ENCODE results near the gene C1orf159. TPM values are rescaled to one million over a fixed set of nuclear protein-coding genes. Genes with fewer than 3 reads are reported as not detected.

The C1orf159 gene
- polyA plus RNA-seq, 1 donor (not counting 4 experiments of a cell fraction or from before 2014, with no cell fraction given), result 6.1 TPM

DNA sequence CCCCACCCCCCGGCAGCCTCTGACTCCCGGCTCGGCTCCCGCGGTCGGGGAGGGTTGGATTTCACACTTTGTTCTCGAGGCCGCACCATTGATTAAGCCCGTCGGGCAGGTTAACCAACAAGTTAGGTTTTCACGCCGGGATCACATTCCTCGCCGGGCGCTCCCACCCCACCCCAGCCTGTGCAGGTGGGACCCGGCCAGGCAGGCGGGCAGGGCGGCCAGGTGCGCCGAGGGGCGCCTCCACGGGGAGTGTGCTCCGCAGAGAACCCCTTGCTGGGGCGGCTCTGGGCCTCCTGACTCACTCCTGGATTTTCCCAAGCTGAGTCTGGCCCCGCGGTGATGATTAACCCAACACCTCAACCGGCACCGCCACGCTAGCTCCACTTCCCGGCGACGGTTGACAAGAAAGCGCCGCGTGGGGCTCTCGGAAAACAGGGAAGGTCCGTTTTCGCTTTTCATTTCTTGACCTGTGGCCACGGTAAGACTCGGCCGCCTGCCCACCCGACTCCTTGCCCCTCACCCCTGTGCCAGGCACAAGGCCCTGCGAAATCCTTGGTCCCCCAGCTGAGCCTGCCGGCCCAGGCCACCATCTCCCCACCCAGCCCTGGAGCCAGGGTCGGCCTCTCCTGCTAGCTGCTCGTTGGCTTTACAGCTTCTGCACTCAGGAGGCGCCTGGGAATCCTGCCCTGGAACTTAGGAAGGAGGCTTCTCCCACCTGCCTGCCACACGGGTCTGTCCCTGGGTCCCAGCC, 49.0 kb upstream of the C1orf159 start:
- Histone ChIP-seq H3K4me3 (ENCODE audit: control insufficient read depth in 2 of 3, extremely low read depth in 1 of 3, insufficient read depth in 2 of 3, low read depth in 1 of 3, low read length in 3 of 3) (peak overlapping the region; percentile 83 to 98 (median 92)), H3K9ac (ENCODE audit: control insufficient read depth, extremely low read depth, insufficient read depth, low read length) (peak overlapping the region; percentile 96), H3K9me1 (ENCODE audit: control insufficient read depth, extremely low read depth, insufficient read depth, low read length) (no peaks in the 10 kb centered on the region), H3K4me2 (ENCODE audit: control insufficient read depth, extremely low read depth, insufficient read depth, low read depth, low read length) (peak overlapping the region; percentile 99), H3K36me3 (ENCODE audit: control insufficient read depth in 2 of 2, extremely low read depth in 1 of 2, insufficient read depth in 2 of 2, low read length in 2 of 2) (peaks cover 0 to 5% of the 10 kb centered on the region in 2 experiments), H3K4me1 (ENCODE audit: control insufficient read depth, extremely low read depth, insufficient read depth, low read length) (peaks cover 11% of the 10 kb centered on the region), H3K9me3 (ENCODE audit: control insufficient read depth, low read depth, low read length) (no peaks in the 10 kb centered on the region), H4K20me1 (ENCODE audit: control insufficient read depth, extremely low read depth, insufficient read depth, low read length) (peaks cover 7% of the 10 kb centered on the region), H3K79me2 (ENCODE audit: control insufficient read depth, insufficient read depth, low read length) (peaks cover 52% of the 10 kb centered on the region), H2AFZ (ENCODE audit: control insufficient read depth, low read length) (no peak overlapping the region), H3K27ac (ENCODE audit: control insufficient read depth, insufficient read depth, low read length) (peak overlapping the region; percentile 95), H3K27me3 (ENCODE audit: control insufficient read depth, extremely low read depth, insufficient read depth, low read length) (no peaks in the 10 kb centered on the region)
- DNase-seq (ENCODE audit: low read depth, low spot score), result no peak
- dilution Hi-C loops (cut with MboI; ENCODE audit: extremely low pct_ligation_motif_present, low sequenced_read_pairs), result no loop called here
- TF ChIP-seq, protein P1, sequence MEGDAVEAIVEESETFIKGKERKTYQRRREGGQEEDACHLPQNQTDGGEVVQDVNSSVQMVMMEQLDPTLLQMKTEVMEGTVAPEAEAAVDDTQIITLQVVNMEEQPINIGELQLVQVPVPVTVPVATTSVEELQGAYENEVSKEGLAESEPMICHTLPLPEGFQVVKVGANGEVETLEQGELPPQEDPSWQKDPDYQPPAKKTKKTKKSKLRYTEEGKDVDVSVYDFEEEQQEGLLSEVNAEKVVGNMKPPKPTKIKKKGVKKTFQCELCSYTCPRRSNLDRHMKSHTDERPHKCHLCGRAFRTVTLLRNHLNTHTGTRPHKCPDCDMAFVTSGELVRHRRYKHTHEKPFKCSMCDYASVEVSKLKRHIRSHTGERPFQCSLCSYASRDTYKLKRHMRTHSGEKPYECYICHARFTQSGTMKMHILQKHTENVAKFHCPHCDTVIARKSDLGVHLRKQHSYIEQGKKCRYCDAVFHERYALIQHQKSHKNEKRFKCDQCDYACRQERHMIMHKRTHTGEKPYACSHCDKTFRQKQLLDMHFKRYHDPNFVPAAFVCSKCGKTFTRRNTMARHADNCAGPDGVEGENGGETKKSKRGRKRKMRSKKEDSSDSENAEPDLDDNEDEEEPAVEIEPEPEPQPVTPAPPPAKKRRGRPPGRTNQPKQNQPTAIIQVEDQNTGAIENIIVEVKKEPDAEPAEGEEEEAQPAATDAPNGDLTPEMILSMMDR (optimal IDR thresholded peaks at IDR 0.05 in 1 of 3, IDR thresholded peaks at IDR 0.05 in 1 of 3, conservative IDR thresholded peaks at IDR 0.05 in 1 of 3; ENCODE audit: extremely low read depth in 1 of 3, insufficient read depth in 2 of 3, low read length in 3 of 3), result no peak
- TF ChIP-seq EZH2 (IDR thresholded peaks at IDR 0.05; ENCODE audit: low read length), result no peak
- FAIRE-seq, result peak; percentile 46

DNA sequence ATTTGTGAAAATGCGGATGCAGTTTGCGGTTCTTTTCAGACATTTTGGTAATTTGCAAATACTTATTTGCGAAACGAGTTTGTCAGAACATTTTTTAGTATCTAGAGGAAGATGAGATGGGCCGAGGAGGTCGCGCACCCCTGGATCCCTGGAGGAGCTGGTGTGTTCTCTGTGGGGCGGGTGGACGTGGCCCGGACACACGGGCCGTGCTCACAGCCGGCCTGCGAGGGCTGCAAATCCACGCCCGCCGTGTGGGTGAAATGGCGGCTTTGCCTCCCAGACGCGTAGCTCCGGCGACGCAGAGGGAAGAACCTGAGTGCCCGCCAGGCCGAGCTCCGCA, 48.4 kb upstream of the C1orf159 start:
- Histone ChIP-seq H3K27ac (ENCODE audit: control insufficient read depth, insufficient read depth, low read length) (peak overlapping the region; percentile 95), H3K9me1 (ENCODE audit: control insufficient read depth, extremely low read depth, insufficient read depth, low read length) (no peaks in the 10 kb centered on the region)
- no peak for FAIRE-seq

More for the DNA sequence above, 48.4 kb upstream of the C1orf159 start:
- peak overlapping the region; percentile 83 to 98 (median 92) for H3K4me3 ChIP-seq (ENCODE audit: control insufficient read depth in 2 of 3, extremely low read depth in 1 of 3, insufficient read depth in 2 of 3, low read depth in 1 of 3, low read length in 3 of 3)
- TF ChIP-seq, protein P1 (optimal IDR thresholded peaks at IDR 0.05 in 1 of 3, IDR thresholded peaks at IDR 0.05 in 1 of 3, conservative IDR thresholded peaks at IDR 0.05 in 1 of 3; ENCODE audit: extremely low read depth in 1 of 3, insufficient read depth in 2 of 3, low read length in 3 of 3), result no peak
- TF ChIP-seq EZH2 (IDR thresholded peaks at IDR 0.05; ENCODE audit: low read length), result no peak
- peaks cover 0 to 3% of the 10 kb centered on the region in 2 experiments for H3K36me3 ChIP-seq (ENCODE audit: control insufficient read depth in 2 of 2, extremely low read depth in 1 of 2, insufficient read depth in 2 of 2, low read length in 2 of 2)
- H4K20me1 ChIP-seq (ENCODE audit: control insufficient read depth, extremely low read depth, insufficient read depth, low read length), result peaks cover 7% of the 10 kb centered on the region
- dilution Hi-C loops (cut with MboI; ENCODE audit: extremely low pct_ligation_motif_present, low sequenced_read_pairs), result no loop called here
- H3K9ac ChIP-seq (ENCODE audit: control insufficient read depth, extremely low read depth, insufficient read depth, low read length), result peak overlapping the region; percentile 96
- peaks cover 52% of the 10 kb centered on the region for H3K79me2 ChIP-seq (ENCODE audit: control insufficient read depth, insufficient read depth, low read length)
- no peak overlapping the region for H2AFZ ChIP-seq (ENCODE audit: control insufficient read depth, low read length)
- H3K9me3 ChIP-seq (ENCODE audit: control insufficient read depth, low read depth, low read length), result no peaks in the 10 kb centered on the region
- DNase-seq (ENCODE audit: low read depth, low spot score), result no peak
- H3K27me3 ChIP-seq (ENCODE audit: control insufficient read depth, extremely low read depth, insufficient read depth, low read length), result no peaks in the 10 kb centered on the region
- H3K4me2 ChIP-seq (ENCODE audit: control insufficient read depth, extremely low read depth, insufficient read depth, low read depth, low read length), result peak overlapping the region; percentile 99
- peaks cover 11% of the 10 kb centered on the region for H3K4me1 ChIP-seq (ENCODE audit: control insufficient read depth, extremely low read depth, insufficient read depth, low read length)

All from keratinocyte (primary cell).